Mucosa of descending colon (tissue), 3 donors: ENCODE measurements around the gene TVP23A. TPM values are rescaled to one million over a fixed set of nuclear protein-coding genes. Genes with fewer than 3 reads are reported as not detected.

Experiments used
- ATAC-seq: fragments of 200-7000 bp; cut with Tn5 transposase; one replicate; pipeline ENCODE4 v1.9.1; 2020; ENCODE audit warnings: mild to moderate bottlenecking, moderate library complexity
- DNase-seq, 3 donors: peaks; one replicate each; pipeline ENCODE4 v3.0.0-alpha.2; 2020
- H3K36me3 ChIP-seq: fragments of 200-600 bp; one replicate; pipeline ENCODE4 v1.8.0; 2021; ENCODE audit warnings: low read depth, mild to moderate bottlenecking
- H3K4me1 ChIP-seq: fragments of 200-600 bp; one replicate; pipeline ENCODE4 v1.8.0; 2021; ENCODE audit warnings: low read depth, mild to moderate bottlenecking
- H3K4me3 ChIP-seq: fragments of 200-600 bp; one replicate; pipeline ENCODE4 v1.8.0; 2021; ENCODE audit warnings: mild to moderate bottlenecking
- H3K9me3 ChIP-seq: fragments of 200-600 bp; one replicate; pipeline ENCODE4 v1.8.0; 2021; ENCODE audit warnings: mild to moderate bottlenecking
- CTCF ChIP-seq: fragments of 200-600 bp; IDR thresholded peaks from one replicate; pipeline ENCODE4 v1.8.0; 2022; ENCODE audit warnings: antibody characterized with exemption, mild to moderate bottlenecking
- intact Hi-C, 2 donors: fragments of 100-400 bp; cut with DNase I in 1 of 2; cut with micrococcal nuclease in 1 of 2; formaldehyde crosslinking; loops; one replicate each; pipeline versions ENCODE4 v1.11.0 to v1.11.1; 2022; cut with DNase I, micrococcal nuclease
- total RNA-seq, 3 donors: library from RNA; stranded (reverse); fragmentation: NEBNext Ultra II Directional in 2 of 3; extraction: Animal tissue kit (Norgen Biotek cat#: 25700) in 2 of 3; gene quantifications; one replicate each; pipeline versions ENCODE4 v1.2.1 to v1.2.4, GENCODE V29; 2021 to 2023
- donor health status: DM: no; HTN: no; CAD: no; lungs with moderate emphysema.
- donor health status: DM: no; HTN: no; CAD: no.
- donor health status: DM: no; HTN: yes; CAD: no.

TVP23A gene
- total RNA-seq, 3 donors from 2014 or later, result 0.14 to 0.60 TPM; not detected in 1

- intact Hi-C loops, result no loop called here
- Histone ChIP-seq H3K36me3 (peaks cover 12% of the 10 kb centered on the region), H3K9me3 (no peaks in the 10 kb centered on the region), H3K4me1 (no peaks in the 10 kb centered on the region), H3K4me3 (no peak overlapping the region)
- TF ChIP-seq CTCF, result no peak
- no peak for ATAC-seq
- DNase-seq, result no peak
These were observed 57.7 kb downstream of the TVP23A start for GRCh38 chr16:10760858-10761257.

GRCh38 chr16:10756574-10756973, 62.0 kb downstream of the TVP23A start:
- intact Hi-C loops, result no loop called here
- peaks cover 12% of the 10 kb centered on the region for H3K36me3 ChIP-seq

GRCh38 chr16:10754941-10755340, 63.7 kb downstream of the TVP23A start:
- Histone ChIP-seq H3K4me1 (no peaks in the 10 kb centered on the region), H3K36me3 (peaks cover 8% of the 10 kb centered on the region), H3K4me3 (no peak overlapping the region), H3K9me3 (no peaks in the 10 kb centered on the region)
- no peak for ATAC-seq
- TF ChIP-seq CTCF, result no peak
- intact Hi-C loops, result no loop called here
- DNase-seq, result no peak

More at GRCh38 chr16:10756574-10756973, 62.0 kb downstream of the TVP23A start:
- H3K4me3 ChIP-seq, result no peak overlapping the region
- no peak for TF ChIP-seq CTCF
- DNase-seq, result no peak
- H3K9me3 ChIP-seq, result no peaks in the 10 kb centered on the region
- no peaks in the 10 kb centered on the region for H3K4me1 ChIP-seq
- ATAC-seq, result no peak

- intact Hi-C loops, result no loop called here
- no peaks in the 10 kb centered on the region for H3K9me3 ChIP-seq
- H3K36me3 ChIP-seq, result no peaks in the 10 kb centered on the region
- DNase-seq (no peak), ATAC-seq (no peak)
- H3K4me1 ChIP-seq, result no peaks in the 10 kb centered on the region
- TF ChIP-seq CTCF, result no peak
- no peak overlapping the region for H3K4me3 ChIP-seq
These were observed 64.9 kb downstream of the TVP23A start for GRCh38 chr16:10753670-10754069.

- H3K36me3 ChIP-seq, result no peaks in the 10 kb centered on the region
- ATAC-seq (peak; percentile 64), DNase-seq (peak in 1 of 3 donors; percentile 73)
- no peaks in the 10 kb centered on the region for H3K9me3 ChIP-seq
- no peak overlapping the region for H3K4me3 ChIP-seq
- H3K4me1 ChIP-seq, result no peaks in the 10 kb centered on the region
- TF ChIP-seq CTCF, result no peak
- intact Hi-C loops, result no loop called here
These were observed 65.6 kb downstream of the TVP23A start for GRCh38 chr16:10752843-10753523.
